ENCODE results near the gene UBE2O.
A peak's percentile ranks its signal among the peaks of the same experiment; 100 is the strongest.

Gene UBE2O

GRCh38 chr17:76452660-76453430, at the start of gene UBE2O:
UBE2O (minus strand) TSS chr17:76453152; CDS start chr17:76453141, 11 bp downstream.
- peak; percentile 94 to 96 for ATAC-seq

- ATAC-seq = no peak
Measured at GRCh38 chr17:76501827-76502307, 48.9 kb upstream of the UBE2O start.

GRCh38 chr17:76501018-76501826, 48.3 kb upstream of the UBE2O start, which contains the start of gene RHBDF2:
RHBDF2 (minus strand) TSS chr17:76501423; CDS start chr17:76481524, 19,899 bp downstream.
- peak; percentile 91 for ATAC-seq

- ATAC-seq = peak; percentile 4 to 30
Measured at GRCh38 chr17:76500747-76501017, 47.7 kb upstream of the UBE2O start.

GRCh38 chr17:76500074-76500746, 47.3 kb upstream of the UBE2O start:
- no peak for ATAC-seq

- no peak for ATAC-seq
Measured at GRCh38 chr17:76499267-76499667, 46.3 kb upstream of the UBE2O start.

- ATAC-seq = no peak
Measured at GRCh38 chr17:76498876-76499251, 45.9 kb upstream of the UBE2O start.

GRCh38 chr17:76497979-76498875, 45.3 kb upstream of the UBE2O start:
- ATAC-seq = no peak

GRCh38 chr17:76497699-76497978, 44.7 kb upstream of the UBE2O start:
- ATAC-seq = no peak

- ATAC-seq = no peak
Measured at GRCh38 chr17:76496464-76496863, 43.5 kb upstream of the UBE2O start.

GRCh38 chr17:76495663-76496400, 42.9 kb upstream of the UBE2O start:
- no peak for ATAC-seq

GRCh38 chr17:76493505-76494167, 40.7 kb upstream of the UBE2O start:
- peak in 1 of 2 donors; percentile 6 for ATAC-seq

GRCh38 chr17:76492989-76493501, 40.1 kb upstream of the UBE2O start:
- peak; percentile 63 to 68 for ATAC-seq

GRCh38 chr17:76492123-76492988, 39.4 kb upstream of the UBE2O start:
- ATAC-seq = peak; percentile 22 to 33

GRCh38 chr17:76491271-76492122, 38.5 kb upstream of the UBE2O start:
- no peak for ATAC-seq

GRCh38 chr17:76490112-76490710, 37.3 kb upstream of the UBE2O start:
- no peak for ATAC-seq

- ATAC-seq = no peak
Measured at GRCh38 chr17:76487451-76488192, 34.7 kb upstream of the UBE2O start.

GRCh38 chr17:76485569-76485968, 32.6 kb upstream of the UBE2O start:
- ATAC-seq = no peak

Data from activated CD4-positive, CD25-positive, alpha-beta regulatory T cell treated with anti-CD3 and anti-CD28 coated beads, Interleukin-2, amount 50 U/mL, for 24 hours (primary cell).